SK-N-DZ (cell line): ENCODE data around the gene CRIM1.

Experiments
- DNase-seq: peaks from one replicate; pipeline ENCODE4 v3.0.0-alpha.2; 2015; ENCODE audit warnings: low spot score

Gene CRIM1

GRCh38 chr2:36373149-36373926, 17.8 kb downstream of the CRIM1 start:
- DNase-seq: no peak

- DNase-seq: no peak
Measured at GRCh38 chr2:36374585-36374984, 19.0 kb downstream of the CRIM1 start.

GRCh38 chr2:36376319-36376765, 20.8 kb downstream of the CRIM1 start:
- DNase-seq: no peak

GRCh38 chr2:36376992-36377738, 21.6 kb downstream of the CRIM1 start:
- DNase-seq: no peak

GRCh38 chr2:36379710-36380448, 24.3 kb downstream of the CRIM1 start:
- DNase-seq: no peak

- DNase-seq: no peak
Measured at GRCh38 chr2:36380624-36381481, 25.3 kb downstream of the CRIM1 start.

- no peak for DNase-seq
Measured at GRCh38 chr2:36381993-36382392, 26.4 kb downstream of the CRIM1 start.

GRCh38 chr2:36382472-36382871, 26.9 kb downstream of the CRIM1 start:
- no peak for DNase-seq

GRCh38 chr2:36383726-36384125, 28.1 kb downstream of the CRIM1 start:
- no peak for DNase-seq

- no peak for DNase-seq
Measured at GRCh38 chr2:36384454-36384853, 28.9 kb downstream of the CRIM1 start.

GRCh38 chr2:36385603-36386002, 30.0 kb downstream of the CRIM1 start:
- no peak for DNase-seq

GRCh38 chr2:36387258-36387916, 31.8 kb downstream of the CRIM1 start:
- no peak for DNase-seq

- no peak for DNase-seq
Measured at GRCh38 chr2:36388472-36388871, 32.9 kb downstream of the CRIM1 start.

GRCh38 chr2:36389091-36389564, 33.5 kb downstream of the CRIM1 start:
- no peak for DNase-seq

GRCh38 chr2:36389577-36389976, 34.0 kb downstream of the CRIM1 start:
- no peak for DNase-seq

GRCh38 chr2:36392571-36393255, 37.1 kb downstream of the CRIM1 start:
- DNase-seq: peak; percentile 17

GRCh38 chr2:36393738-36394256, 38.2 kb downstream of the CRIM1 start:
- DNase-seq: no peak

GRCh38 chr2:36394804-36395203, 39.2 kb downstream of the CRIM1 start:
- no peak for DNase-seq

GRCh38 chr2:36395866-36396265, 40.3 kb downstream of the CRIM1 start:
- no peak for DNase-seq
